Sigmoid colon (tissue), 4 donors: ENCODE data around the gene MLXIP.

ENCODE experiments used
- CTCF ChIP-seq, 4 experiments: fragments of 450-650 bp in 3 of 4; fragments of 200-600 bp in 1 of 4; IDR thresholded peaks; one replicate each; pipeline ENCODE4 v1.5.1; 2016 to 2019; ENCODE audit warnings: antibody characterized with exemption in 4 of 4, mild to moderate bottlenecking in 3 of 4, moderate library complexity in 2 of 4
- EP300 ChIP-seq, 4 donors: sonication (generic); formaldehyde crosslinking; IDR thresholded peaks; one replicate each; pipeline ENCODE4 v1.6.1; 2017; ENCODE audit warnings: antibody characterized with exemption in 4 of 4
- POLR2AphosphoS5 ChIP-seq, 4 donors: sonication (generic); formaldehyde crosslinking; IDR thresholded peaks; one replicate each; pipeline ENCODE4 v1.6.1; 2017; ENCODE audit warnings: antibody characterized with exemption in 4 of 4

- TF ChIP-seq EP300 (IDR thresholded peaks at IDR 0.05), result peak in 1 of 4 donors; percentile 2
- TF ChIP-seq CTCF (IDR thresholded peaks at IDR 0.05), result no peak
- TF ChIP-seq POLR2AphosphoS5 (IDR thresholded peaks at IDR 0.05), result no peak
Observed at GRCh38 chr12:122058549-122059149, 19.9 kb upstream of the MLXIP start.
